Fibroblast of upper back skin (primary cell): ENCODE results near the gene PNPLA3.

Experiments
- DNase-seq: peaks from one replicate; pipeline ENCODE4 v3.0.0-alpha.2; 2013

Gene PNPLA3

DNA sequence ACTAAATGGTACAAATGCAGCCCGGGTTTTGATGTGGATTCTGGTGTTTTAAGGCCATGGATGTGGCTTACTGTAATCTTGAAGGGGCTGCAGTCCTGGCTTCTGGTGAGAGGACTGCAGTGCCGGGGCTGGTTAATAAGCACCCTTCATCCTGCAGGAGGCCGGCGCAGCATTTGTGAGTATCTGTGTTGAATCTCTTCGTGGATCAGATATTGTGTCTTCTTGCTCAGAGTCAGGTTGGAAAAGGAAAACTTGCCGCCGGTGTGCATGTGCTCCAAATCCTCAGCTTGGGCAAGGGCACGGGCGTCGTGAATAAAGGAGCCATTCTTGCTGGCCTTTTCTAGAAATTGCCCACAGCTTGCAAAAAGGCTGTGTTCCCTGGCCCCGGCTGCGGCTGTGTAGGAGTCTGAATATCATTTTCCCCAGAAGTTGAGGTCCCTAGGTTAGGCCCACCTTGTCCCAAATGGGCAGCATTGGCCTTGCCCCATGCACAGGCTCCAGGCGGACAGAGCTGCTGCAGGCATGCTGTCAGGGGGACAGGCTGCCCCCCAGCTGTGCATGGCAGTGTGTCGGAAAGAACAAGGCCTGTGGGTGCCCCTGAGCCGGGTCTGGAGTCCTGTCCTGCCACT, 71.6 kb downstream of the PNPLA3 start:
- DNase-seq, result no peak

DNA sequence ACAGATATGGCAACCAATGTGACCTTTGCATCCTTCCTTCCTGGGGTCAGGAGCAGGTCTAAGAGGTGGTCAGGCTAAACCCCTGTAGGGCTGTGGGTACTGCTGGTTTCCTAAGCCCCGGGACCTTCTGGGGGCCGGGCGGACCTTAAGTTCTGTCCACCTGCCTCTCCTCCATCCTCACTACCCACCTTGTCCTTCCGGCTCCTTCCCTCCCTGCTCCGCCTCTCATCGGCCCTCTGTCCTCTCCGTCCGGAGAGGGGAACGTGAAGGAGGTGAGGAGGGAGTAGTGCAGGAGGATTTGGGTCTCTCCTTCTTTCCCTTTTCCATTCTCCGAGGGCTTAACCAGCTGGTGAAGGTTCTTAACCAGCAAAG, 72.2 kb downstream of the PNPLA3 start:
- DNase-seq, result no peak

GRCh38 chr22:43996170-43996980, 72.8 kb downstream of the PNPLA3 start:
- no peak for DNase-seq

- no peak for DNase-seq
Observed at GRCh38 chr22:43996981-43997265, 73.3 kb downstream of the PNPLA3 start.
